ENCODE data around the gene CELSR2. TPM values are rescaled to one million over a fixed set of nuclear protein-coding genes. Genes with fewer than 3 reads are reported as not detected.

The CELSR2 gene
- total RNA-seq, 1 donor from 2014 or later = 2.6 TPM

- DNase-seq (ENCODE audit: low spot score) = no peak
These were observed 21.2 kb upstream of the CELSR2 start for GRCh38 chr1:109228167-109228566.

GRCh38 chr1:109229531-109230127 is 19.7 kb upstream of the CELSR2 start:
- DNase-seq (ENCODE audit: low spot score) = no peak

GRCh38 chr1:109231066-109231465 is 18.3 kb upstream of the CELSR2 start:
- no peak for DNase-seq (ENCODE audit: low spot score)

DNA sequence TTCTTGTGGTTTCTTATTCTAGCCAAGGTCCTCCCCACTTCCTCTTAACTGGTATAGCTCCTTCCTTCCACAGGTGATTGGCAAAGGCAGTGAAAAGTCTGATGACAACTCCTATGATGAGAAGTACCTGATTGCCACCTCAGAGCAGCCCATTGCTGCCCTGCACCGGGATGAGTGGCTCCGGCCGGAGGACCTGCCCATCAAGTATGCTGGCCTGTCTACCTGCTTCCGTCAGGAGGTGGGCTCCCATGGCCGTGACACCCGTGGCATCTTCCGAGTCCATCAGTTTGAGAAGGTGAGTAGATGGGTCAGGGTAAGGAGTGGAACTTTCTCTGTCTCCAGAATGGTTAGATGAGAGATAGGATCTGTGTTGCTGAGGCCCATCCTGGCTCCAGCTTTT is 14.2 kb upstream of the CELSR2 start:
- DNase-seq (ENCODE audit: low spot score) = no peak

GRCh38 chr1:109237512-109237911 is 11.8 kb upstream of the CELSR2 start:
- no peak for DNase-seq (ENCODE audit: low spot score)

DNA sequence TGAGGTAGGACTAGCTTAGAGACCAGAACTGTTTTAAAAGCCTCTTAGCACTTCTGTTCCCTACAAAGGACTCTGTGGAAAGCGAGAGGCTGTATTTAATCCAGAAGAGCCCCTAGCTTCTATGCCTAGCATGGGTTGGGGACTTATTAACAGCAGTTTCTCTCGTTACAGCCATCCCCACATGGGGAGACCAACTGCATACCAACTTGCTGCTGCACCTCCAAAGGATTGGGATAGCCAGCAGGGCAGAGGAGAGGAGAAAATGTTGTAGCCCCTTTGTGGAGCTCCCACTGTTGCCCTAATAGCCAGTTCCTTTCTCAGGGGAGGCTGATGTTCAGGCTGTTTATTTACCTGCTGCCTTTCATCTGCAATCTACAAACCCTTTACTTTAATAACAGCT is 11.0 kb upstream of the CELSR2 start:
- no peak for DNase-seq (ENCODE audit: low spot score)

- no peak for DNase-seq (ENCODE audit: low spot score)
These were observed 10.3 kb upstream of the CELSR2 start for GRCh38 chr1:109239047-109239408.

GRCh38 chr1:109239409-109240068 is 9.8 kb upstream of the CELSR2 start:
- no peak for DNase-seq (ENCODE audit: low spot score)

DNA sequence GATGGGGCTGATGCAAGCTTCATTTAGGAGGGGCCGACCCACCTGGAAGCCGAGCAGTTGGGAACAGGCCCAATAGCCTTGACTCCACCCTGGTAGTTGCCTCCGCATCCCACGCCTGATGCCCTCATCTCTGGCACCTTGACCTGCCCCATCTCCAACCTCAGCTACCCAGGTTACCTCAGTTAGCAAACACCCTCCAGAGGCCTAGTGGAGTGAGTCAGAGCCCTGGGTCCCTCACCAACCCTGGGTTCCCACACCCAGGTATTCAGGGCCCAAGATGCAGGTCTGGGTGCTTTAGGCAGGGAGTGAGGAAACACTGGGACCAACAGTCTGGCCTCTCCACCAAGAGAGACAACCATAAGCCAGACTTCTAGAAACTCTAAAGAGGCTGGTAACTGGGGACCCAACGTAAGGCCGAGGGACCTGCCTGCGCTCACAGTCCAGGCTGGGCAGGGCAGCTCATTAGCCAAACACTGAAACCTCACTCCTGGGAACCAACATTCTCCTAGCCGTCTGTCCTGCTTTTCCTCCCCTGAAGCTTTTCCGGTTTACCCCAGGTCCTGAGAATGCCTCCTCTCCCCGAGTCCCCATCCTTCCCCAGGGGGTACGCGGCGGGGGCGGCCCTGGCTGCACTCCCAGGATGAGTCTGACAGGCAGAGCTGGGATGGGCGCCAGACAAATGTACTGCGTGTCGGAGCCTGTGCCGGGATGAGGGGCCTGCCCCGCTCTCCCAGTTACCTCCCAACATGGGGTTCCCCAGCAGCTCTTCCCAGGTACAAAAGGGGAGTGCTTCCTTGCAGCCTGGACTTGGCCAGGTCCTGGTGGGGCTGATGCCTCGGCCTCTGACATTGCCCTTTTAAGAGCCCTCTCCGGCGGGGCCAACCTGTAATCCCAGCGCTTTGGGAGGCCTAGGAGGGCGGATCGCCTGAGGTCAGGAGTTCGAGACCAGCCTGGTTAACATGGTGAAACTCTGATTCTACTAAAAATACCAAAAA is 8.9 kb upstream of the CELSR2 start:
- DNase-seq (ENCODE audit: low spot score) = peak; percentile 83

DNA sequence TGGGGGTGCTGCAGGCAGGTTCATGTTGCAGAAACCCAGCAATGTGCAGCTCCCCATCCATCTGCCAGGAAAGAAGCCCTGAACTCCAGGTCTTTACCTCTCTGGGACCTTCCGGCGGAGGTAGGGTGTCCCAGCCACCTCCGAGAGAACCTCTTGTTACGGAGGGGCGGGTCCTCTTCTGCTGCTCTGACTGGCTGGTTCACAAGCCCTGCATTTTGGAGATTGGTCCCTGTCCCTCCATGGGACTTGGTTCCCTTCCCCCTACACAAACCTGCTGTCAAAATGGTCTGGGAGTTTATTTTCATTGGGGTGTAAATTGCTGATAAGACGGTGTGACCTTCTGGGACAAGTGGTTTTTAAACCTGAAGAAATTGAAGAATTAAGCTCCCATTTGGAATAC is 8.0 kb upstream of the CELSR2 start:
- DNase-seq (ENCODE audit: low spot score) = no peak

DNA sequence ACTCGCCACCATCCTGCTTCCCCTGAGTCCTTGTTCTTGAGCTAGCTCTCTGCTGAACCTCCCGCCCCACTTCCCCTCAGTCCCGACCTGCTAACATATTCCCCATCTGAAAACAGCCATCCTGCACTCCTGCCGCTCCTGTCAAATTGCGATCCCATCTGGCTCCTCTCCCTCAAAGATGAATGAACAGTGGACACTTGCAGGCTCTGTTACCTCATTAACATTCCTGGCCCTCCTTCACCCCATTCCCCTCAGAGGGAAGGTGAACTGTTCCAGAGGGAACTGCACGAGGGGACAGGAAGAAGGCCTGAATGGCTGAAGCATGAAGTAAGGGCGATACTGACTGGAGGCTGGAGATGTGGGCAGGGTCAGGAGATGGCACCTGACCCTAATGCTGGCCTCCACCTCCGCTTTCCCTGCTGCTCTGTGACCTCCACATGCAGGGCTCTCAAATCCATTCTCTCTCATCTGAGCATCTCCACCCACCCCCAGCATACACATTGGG is 7.4 kb upstream of the CELSR2 start:
- no peak for DNase-seq (ENCODE audit: low spot score)

DNA sequence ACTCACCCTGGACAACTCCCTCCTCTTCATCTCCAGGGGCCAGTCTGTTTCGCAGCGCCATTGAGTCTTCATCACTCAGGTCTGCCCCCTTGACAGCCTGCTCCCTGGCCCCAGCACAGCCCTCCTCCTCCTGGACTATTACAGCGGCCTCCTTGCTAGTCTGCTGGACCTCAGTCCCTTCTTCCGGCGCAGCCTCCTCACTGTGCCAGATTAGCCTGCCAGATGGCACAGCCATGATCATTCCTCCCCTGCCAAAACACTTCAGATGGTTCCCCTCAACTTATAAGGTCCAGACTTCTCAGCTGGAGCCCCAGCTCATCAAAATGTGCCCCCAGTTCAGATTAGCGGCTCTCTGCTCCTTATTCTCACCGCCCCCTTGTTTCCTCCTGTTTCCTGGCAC is 7.0 kb upstream of the CELSR2 start:
- DNase-seq (ENCODE audit: low spot score) = no peak

DNA sequence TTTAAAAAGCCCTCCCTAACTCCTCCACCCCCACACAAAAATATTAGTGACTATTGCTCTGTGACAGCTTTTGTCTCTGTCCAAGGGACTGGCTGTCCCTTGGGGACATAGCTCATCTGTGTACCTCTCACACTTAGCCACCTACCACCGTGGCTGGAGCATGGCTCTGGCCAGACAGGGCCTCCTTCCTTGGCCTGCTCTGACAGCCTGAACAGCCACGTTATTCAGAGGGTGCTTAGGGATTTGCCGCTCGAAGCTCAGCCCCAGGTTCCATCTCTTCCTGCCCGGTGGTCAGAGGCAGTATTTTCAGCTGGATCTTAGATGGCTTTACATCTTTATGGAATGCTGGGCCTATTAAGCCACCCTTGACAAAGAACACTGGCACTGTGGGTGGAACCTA is 6.1 kb upstream of the CELSR2 start:
- no peak for DNase-seq (ENCODE audit: low spot score)

GRCh38 chr1:109243860-109244552 is 5.3 kb upstream of the CELSR2 start:
- no peak for DNase-seq (ENCODE audit: low spot score)

GRCh38 chr1:109246141-109246551 is 3.2 kb upstream of the CELSR2 start:
- no peak for DNase-seq (ENCODE audit: low spot score)

DNA sequence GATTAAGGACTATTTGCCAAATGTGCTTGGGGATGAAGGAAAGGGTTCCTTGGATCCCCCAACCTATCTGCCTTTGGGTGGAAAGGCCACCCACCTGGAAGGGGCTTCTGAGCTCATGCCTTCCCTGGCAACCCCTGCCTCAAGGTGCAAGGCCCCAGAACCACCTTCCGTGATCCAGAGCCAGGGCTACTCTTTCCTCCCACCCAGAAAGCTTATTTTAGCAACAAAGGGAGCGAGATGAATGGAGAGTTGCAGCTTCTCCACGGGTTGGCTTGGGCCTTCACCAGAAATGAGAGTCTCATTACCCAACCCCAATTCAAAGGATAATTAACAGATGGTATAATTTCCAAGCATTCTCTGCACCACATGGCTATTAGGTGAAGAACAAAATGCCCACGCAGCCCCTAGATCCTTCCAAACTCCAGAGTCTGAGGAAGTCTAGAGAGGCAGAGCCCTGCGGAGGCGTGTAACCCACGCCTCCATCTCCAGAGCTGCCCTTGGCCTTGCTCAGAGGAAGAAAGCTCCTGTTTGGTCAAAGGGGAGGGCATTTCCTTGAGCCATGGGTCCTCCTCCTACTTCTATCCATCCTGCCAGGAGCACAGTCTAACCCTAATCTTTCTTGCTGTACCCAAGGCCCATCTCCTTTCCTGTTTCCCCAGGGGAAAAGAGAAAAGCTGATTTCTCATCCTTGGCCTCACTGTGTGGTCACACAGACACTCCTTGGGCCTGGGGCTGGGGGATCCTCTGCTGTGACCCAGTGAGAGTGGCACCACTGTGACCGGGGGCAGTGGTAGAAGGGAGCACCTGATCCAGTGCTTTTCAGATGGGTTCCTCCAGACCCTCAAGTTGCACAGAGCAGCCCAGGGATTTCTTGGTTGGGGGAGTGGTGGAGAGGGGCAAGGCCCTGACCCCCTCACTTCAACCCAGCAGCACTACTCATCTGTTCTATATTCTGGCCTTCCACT is 1.7 kb upstream of the CELSR2 start:
- no peak for DNase-seq (ENCODE audit: low spot score)

GRCh38 chr1:109248444-109248796 is 919 bp upstream of the CELSR2 start:
- no peak for DNase-seq (ENCODE audit: low spot score)

- DNase-seq (ENCODE audit: low spot score) = no peak
These were observed 489 bp downstream of the CELSR2 start for GRCh38 chr1:109249654-109250401.

DNA sequence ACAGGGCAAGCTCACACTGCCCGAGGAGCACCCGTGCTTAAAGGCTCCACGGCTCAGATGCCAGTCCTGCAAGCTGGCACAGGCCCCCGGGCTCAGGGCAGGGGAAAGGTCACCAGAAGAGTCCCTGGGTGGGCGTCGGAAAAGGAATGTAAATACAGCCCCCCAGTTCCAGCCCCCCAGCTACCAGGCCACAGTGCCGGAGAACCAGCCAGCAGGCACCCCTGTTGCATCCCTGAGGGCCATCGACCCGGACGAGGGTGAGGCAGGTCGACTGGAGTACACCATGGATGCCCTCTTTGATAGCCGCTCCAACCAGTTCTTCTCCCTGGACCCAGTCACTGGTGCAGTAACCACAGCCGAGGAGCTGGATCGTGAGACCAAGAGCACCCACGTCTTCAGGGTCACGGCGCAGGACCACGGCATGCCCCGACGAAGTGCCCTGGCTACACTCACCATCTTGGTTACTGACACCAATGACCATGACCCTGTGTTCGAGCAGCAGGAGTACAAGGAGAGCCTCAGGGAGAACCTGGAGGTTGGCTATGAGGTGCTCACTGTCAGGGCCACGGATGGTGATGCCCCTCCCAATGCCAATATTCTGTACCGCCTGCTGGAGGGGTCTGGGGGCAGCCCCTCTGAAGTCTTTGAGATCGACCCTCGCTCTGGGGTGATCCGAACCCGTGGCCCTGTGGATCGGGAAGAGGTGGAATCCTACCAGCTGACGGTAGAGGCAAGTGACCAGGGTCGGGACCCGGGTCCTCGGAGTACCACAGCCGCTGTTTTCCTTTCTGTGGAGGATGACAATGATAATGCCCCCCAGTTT is 1.3 kb downstream of the CELSR2 start:
- no peak for DNase-seq (ENCODE audit: low spot score)
